SHP77 (cell line): Measurements from ENCODE around the gene TTC28.

Experiments
- DNase-seq, 2 experiments: peaks; one replicate each; lab custom pipeline; 2025; lab: John Stamatoyannopoulos, UW

The TTC28 gene

DNA sequence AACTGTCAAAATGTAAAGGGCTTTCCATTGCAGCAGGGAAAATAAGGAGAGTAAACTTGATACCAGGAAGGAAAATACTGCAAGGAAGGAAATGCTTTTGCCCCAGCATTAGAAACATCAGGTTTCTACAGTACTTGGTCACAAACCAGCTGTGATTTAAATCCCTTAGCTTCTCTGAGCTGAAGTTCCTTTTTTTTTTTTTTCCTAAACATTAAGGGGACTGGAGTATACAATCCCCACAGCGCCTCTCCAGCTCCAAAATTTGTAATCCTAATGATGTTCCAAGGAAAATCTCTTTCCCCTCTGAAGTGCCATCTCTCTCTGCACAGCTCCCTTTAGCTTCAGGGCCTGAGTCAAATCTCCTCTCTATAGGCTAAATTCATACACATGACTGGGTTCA is 540.1 kb downstream of the TTC28 start:
- no peak for DNase-seq

GRCh38 chr22:28137036-28137435 is 542.6 kb downstream of the TTC28 start:
- DNase-seq, result no peak

DNA sequence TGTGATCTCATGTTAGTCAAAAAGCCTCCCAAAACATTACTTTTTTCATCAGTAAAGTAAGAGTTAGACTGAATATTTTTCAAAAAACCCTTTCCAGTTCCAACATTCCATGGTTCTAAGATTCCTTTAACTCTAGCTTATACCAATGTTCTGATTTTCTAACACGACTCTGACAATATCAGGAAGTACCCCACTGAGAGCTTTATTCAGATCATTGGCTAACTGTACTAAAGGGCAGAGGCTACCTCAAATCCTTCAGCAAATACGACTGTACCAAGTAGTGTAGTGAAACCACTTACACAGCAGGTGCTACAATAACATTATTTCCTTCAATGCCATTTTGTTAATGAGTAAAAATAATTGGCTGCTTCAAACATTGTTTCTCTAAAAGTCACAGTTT is 547.2 kb downstream of the TTC28 start:
- no peak for DNase-seq

GRCh38 chr22:28129319-28129962 is 550.2 kb downstream of the TTC28 start:
- DNase-seq, result no peak

GRCh38 chr22:28128827-28129226 is 550.8 kb downstream of the TTC28 start:
- DNase-seq, result no peak

DNA sequence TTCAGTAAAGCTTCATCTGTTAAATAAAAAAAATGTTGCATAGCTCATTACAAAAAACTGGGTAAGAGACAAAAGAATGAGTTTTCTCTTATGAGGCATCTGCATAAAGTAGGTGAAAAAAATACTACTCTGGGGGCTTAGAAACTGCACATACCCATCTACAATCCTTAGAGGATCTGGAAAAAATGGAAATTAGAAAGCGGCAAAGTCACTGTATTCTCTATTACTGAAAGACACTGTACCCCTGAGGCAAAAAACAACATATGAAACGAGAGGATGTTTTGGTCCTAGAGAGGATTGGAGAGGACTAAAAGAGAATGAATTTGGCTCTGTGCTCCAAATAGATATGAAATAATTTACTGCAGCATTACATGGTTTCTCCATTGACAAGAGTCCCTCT is 553.8 kb downstream of the TTC28 start:
- DNase-seq, result no peak

DNA sequence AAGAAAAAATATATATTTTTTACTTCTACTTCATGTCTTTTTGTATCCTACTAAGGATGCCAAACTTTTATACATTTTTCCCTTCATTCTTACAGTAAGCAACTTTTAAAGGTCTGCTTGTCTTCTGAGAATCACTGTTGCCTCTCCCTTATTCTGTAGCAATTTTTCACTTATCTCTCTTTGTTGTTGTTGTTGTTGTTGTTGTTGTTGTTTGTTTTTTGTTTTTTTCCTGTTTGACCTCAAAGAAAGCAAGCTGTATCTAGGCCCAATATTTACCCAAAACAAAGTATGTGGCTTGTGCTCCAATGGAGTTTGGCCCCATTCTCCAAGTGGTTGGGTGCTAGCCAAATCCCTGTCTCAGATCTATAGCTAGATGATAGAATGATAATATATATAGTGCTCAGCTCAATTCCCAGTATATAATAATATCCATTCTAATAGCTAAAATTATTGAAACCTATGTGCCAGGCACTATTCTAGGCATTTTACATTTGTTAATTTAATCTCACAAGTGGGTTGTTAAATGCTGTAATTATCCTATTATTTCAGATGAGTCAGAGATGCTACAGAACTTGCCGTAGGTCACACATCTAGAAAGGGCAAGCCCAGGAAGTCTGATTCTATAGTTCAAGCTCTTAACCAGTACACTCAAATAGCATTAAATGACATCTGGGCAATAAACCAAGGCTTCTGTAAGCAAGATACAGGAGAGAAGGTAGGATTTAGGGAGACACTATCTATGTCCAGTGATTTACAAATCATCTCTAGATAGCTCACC is 555.5 kb downstream of the TTC28 start:
- no peak for DNase-seq

DNA sequence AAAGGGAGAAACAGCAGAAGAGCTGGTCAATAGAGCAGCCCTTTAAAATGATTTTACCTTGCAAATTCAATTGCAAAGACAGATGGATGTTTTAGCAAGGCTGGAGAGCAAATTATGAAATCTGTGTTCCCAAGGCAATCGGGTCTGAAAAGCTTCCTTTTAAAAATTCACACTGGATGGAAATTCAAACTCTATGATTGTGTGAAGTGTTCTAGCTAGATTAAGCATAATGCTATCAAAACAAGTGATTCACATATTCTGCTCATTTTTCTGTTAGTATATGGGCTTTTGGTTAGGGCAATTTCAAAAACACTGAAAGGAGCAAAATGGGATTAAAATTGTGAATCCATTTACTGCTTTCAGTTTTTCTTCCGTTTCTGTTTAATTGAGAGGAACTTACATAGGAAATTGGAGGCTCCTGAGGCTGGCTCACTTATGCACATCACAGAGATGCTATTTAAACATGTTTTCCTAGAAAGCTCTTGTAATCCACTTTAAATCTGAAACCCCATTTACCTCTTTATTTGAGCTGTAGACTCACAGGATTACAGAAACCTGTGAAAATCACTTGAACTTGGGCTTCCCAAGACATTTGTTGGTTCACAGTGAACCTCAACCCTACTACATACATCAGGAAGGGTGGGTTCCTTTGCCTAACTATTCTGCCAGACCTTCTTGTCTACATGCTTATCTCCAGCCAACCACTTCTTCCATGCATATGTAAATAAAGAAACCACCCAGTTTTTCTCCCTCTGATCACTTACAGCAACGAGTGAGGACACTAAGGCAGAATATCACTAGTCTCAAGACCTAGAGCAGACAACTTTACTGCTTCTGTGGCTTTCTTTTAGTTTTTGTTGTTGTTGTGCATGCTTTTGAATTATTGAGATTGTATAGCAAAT is 558.7 kb downstream of the TTC28 start:
- DNase-seq, result no peak

DNA sequence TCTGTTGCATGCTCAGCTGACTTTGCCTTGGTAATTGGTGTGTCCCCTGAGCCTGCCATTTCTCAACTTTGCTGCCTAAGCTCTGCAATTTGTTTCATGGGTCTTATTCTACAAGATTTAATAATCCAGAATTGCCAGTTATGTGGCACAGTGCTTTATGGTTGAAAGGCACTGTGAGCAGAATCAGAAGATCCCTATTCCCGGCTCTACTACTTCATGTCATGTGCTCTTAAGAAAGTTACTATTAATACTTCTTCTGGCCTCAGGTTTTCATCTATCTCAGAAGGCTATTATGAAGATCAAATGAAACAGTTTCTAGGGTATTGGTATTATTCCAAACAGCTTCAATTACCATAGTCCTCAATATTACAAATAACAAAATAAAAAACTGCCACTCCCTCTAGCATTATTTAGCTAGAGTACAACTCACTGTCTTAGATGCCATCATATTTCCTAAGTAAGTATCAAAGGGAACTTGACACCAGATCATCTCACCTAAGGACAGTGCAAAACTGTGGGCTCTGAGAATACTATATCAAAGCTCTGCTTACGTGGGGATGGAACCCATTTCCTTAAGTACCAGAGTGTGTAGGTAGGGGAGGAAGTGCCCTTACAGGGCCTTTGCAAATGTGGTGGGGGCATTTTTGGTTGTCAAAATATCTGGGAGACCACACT is 560.5 kb downstream of the TTC28 start:
- DNase-seq, result no peak

GRCh38 chr22:28116219-28116673 is 563.4 kb downstream of the TTC28 start:
- DNase-seq, result no peak

DNA sequence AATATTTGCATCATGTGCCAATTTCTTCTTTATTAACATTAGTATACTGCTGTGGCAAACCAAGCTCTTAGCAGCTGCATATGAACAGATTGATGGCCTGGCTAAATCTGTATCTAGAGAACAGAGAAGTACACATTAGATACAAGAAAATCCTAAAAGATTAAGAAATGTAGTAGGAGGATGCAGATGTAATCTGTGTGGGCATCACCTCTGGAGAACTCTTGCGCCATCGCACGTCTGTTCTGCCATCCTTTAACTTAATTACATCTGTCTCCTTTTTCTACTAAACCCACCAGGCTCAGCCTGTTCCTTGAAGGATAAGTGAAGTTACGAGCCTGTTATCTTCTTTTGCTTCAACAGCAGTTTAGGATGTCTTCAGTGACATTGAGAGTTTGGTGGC is 564.2 kb downstream of the TTC28 start:
- DNase-seq, result no peak

GRCh38 chr22:28112548-28113043 is 567.0 kb downstream of the TTC28 start:
- peak; percentile 19 to 25 for DNase-seq

DNA sequence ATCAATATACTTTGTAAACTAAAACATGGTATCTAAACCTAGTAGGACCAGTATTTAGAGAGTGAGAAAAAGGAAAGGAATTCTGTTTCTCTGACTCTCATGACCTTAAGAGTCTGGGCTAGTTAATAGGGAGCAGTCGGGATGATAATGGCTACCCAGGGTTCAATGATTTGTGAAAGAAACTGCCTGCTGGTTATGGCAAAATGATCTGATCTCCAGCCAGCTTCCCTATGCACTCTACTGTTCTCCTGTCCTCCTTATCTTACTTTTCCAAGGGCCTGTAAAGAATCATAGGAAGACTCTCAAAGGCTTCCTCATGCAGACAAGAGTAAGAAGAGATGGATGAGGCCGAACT is 567.5 kb downstream of the TTC28 start:
- DNase-seq, result no peak

DNA sequence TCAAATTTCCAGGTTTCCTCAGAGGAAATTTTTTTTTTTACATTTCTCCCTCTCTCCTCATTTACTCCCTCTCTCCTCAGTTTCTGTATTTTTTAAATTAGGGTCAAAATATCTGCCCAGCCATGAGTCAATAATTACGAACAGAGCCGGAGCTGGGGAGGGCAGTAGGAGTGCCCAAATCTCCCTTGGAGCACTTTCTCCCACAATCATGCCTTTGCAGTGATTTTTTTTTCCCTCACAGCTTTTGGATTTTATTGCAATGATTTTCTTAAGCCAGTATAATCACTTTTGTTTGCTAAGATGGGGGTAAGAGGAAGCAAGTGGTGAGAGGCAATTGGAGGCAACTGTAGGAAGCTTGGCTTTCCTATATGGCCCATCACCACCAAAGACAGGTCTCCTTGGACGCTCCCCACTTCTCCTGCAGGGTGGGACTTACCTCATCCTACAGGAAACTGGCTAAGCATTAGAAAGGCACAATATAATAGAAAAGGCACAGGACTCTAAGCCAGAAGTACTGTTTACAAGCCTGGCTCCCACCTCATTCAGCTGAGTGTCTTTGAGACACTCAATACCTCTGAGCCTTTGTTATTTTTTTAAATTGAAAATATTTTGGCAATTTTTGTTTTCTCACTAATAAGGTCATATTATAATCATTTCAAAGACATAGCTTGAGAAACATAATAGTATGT is 568.0 kb downstream of the TTC28 start:
- DNase-seq, result no peak

- no peak for DNase-seq
Observed at GRCh38 chr22:28108851-28109250, 570.8 kb downstream of the TTC28 start.

DNA sequence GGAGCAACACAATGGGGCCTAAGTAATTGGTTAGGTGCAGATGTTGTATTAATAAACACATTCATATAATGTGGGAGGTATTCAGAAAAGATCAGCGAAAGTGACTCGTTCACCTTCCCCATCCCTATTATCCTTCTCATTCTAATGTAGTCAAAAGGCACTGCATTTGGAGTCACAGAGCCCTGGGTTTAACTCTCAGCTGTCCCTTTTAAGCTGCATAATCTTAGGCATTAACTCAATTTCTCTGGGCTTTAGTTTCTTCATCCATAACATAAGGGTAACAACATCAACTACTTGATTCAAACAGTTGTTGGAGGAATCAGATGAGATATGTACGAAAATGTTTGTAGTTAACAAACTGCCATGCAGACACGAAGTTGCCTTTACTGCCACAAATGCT is 573.0 kb downstream of the TTC28 start:
- DNase-seq, result no peak

DNA sequence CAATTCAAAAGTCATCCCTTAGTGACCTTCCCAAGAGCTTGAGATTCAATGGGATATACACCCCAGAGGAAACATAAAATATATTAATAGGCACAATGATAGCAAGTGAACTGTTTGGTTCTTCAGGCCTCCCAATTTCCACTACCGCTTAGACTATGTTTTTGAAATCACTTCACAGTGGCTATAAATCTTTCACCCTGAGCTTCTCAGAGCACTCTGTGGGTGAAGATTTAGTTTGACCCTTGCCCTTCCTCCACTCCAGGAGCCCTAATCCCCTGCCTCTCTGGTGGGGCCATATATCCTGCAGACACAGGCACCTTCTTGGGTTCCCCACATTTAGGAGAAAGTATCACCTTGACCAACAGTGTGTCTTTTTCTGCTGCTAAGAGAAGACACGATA is 573.7 kb downstream of the TTC28 start:
- no peak for DNase-seq

DNA sequence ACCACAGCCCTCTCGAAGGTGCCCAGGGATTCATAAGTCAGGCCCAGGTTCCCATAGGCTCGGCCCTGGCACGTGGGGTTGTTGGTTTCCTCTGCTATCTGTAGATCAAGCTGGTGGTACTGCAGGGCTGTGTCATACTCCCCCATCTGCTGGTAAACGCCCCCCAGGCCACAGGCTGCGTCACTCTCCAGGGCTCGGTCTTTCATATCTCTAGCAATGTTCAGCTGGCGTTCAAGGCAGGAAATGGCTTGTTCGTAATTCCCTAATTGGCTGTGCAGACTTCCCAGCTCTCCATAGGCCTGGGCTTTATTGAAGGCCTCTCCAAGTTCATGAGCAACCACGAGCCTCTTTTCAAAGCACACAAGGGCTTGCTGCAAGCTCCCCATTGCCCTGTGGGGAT is 574.2 kb downstream of the TTC28 start:
- no peak for DNase-seq

GRCh38 chr22:28103596-28103995 is 576.0 kb downstream of the TTC28 start:
- no peak for DNase-seq

GRCh38 chr22:28102151-28102812 is 577.4 kb downstream of the TTC28 start:
- no peak for DNase-seq

DNA sequence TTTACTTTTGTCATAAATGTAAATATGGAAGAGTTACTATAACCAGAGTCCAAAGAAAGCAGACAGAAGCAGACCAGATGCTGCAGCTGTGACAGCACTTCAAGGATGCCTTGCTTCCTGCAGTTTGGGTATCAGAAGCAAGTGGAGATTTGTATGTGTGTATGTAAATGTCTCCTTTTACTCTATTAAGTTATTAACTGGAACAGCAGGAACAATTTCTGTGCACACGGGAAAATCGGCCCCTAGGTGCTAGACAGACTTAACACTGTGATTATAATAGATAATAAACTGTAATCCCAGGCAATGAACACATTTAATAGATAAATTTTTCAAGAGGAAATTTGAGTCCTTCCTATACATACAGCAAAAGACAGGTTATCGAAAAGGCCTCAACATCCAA is 582.0 kb downstream of the TTC28 start:
- no peak for DNase-seq
